ENCODE data around the gene AKR1B15.
"Not testable (repeated sequence)": the region's sequence is repeated elsewhere in the genome, so short reads cannot be mapped to it uniquely, and the experiment has no call there.

AKR1B15 gene

GRCh38 chr7:134567368-134567767, 18.5 kb downstream of the AKR1B15 start:
- DNase-seq, result no peak

- DNase-seq, result not testable (repeated sequence)
Measured at GRCh38 chr7:134569962-134570361, 21.1 kb downstream of the AKR1B15 start.

- DNase-seq, result no peak
Measured at GRCh38 chr7:134571101-134571500, 22.2 kb downstream of the AKR1B15 start.

GRCh38 chr7:134571746-134572461, 23.0 kb downstream of the AKR1B15 start:
- DNase-seq, result no peak

GRCh38 chr7:134574322-134574721, 25.4 kb downstream of the AKR1B15 start:
- DNase-seq, result no peak

GRCh38 chr7:134584290-134584689, 35.4 kb downstream of the AKR1B15 start:
- no peak for DNase-seq

- no peak for DNase-seq
Measured at GRCh38 chr7:134585897-134586296, 37.0 kb downstream of the AKR1B15 start.

- DNase-seq, result no peak
Measured at GRCh38 chr7:134587750-134588149, 38.8 kb downstream of the AKR1B15 start.

- DNase-seq, result no peak
Measured at GRCh38 chr7:134589491-134589941, 40.6 kb downstream of the AKR1B15 start.

- peak in 1 of 3 donors; percentile 8 for DNase-seq
Measured at GRCh38 chr7:134593530-134594392, 44.9 kb downstream of the AKR1B15 start.

- DNase-seq, result no peak
Measured at GRCh38 chr7:134594877-134595276, 46.0 kb downstream of the AKR1B15 start.

- no peak for DNase-seq
Measured at GRCh38 chr7:134599371-134599770, 50.5 kb downstream of the AKR1B15 start.

GRCh38 chr7:134601459-134601858, 52.5 kb downstream of the AKR1B15 start:
- no peak for DNase-seq

GRCh38 chr7:134602881-134603451, 54.1 kb downstream of the AKR1B15 start:
- peak; percentile 7 to 45 (median 32) for DNase-seq

- DNase-seq, result peak; percentile 76 to 87 (median 85)
Measured at GRCh38 chr7:134605978-134606923, 57.3 kb downstream of the AKR1B15 start.

GRCh38 chr7:134611611-134612151, 62.8 kb downstream of the AKR1B15 start:
- DNase-seq, result no peak

- DNase-seq, result no peak
Measured at GRCh38 chr7:134612197-134612596, 63.3 kb downstream of the AKR1B15 start.

- peak; percentile 58 to 83 (median 78) for DNase-seq
Measured at GRCh38 chr7:134613623-134614347, 64.9 kb downstream of the AKR1B15 start.

- no peak for DNase-seq
Measured at GRCh38 chr7:134616611-134617010, 67.7 kb downstream of the AKR1B15 start.

GRCh38 chr7:134618756-134619530, 70.0 kb downstream of the AKR1B15 start:
- DNase-seq, result peak in 2 of 3 donors; percentile 33 to 35

All from suppressor macrophage treated with lipopolysaccharide for 1 hour (primary cell).